NCI-H1930 (cell line): Measurements from ENCODE around the gene MBTD1.

Source experiments
- DNase-seq, 2 experiments: peaks; one replicate each; lab custom pipeline; 2025; lab: John Stamatoyannopoulos, UW

MBTD1 gene

DNA sequence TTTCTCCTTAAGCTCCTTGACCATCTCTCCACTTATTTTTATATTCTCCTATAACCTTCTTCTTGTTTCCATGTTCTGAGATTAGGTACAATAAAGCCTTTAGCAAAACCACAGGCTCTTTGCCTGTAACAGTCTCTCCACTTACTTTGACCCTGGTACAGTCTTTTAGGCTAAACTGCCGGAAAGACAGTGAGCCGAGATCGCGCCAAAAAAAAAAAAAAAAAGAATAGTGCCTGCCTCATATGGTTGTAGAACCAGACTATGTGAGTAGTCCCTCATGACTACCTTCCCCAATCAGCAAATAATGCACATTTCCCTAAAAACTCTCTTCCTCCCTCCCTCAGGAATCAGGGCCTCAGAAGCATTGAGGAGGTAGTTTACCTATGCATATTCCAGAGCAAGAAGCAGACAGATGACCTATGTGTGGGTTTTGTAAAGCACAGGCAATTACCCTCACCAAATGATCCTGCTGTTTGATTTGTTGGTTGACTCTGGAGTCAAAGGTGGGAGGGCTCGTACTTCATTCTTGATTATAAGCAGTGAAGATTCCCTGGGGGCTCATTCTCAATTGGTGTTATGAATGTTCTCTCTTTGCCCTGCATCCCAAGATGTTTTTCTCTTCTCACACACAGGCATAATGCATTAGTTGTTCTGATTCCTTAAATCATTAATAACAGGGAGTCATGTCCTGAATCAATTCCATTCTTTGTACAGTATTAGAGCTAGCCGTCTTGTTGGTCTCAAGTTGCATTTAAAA, 115.4 kb downstream of the MBTD1 start:
- DNase-seq, result peak; percentile 76 to 80

DNA sequence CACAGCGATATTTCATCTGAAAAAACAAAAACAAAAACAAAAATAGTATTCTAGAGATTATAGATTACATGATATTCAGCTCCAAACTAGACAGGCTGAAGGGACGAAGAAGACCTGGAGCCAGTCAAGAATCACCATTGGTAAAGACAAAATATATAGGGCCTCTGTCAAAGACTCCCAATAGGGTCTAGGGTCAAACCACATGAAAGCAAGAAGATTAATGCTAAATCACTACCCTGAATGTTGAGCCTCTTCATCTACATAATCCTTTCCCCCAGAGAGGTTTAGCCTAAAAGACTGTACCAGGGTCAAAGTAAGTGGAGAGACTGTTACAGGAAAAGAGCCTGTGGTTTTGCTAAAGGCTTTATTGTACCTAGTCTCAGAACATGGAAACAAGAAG, 117.3 kb downstream of the MBTD1 start:
- no peak for DNase-seq

DNA sequence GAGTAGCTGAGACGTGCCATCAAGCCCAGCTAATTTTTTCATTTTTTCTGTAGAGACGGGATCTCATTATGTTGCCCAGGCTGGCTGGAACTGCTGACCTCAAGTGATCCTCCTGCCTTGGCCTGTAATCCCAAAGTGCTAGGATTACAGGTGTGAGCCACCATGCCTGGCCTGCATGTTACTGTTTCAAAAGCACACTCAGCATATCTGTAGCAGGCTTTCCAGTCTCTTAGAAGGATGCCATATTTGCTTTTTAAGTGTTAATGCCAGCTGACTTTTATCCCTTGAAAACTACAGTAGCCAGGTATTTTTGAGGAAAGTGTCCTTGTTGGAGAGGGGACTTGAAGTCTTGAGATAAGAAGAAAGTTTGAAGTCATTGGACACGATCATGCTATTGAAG, 123.9 kb downstream of the MBTD1 start:
- DNase-seq, result no peak

DNA sequence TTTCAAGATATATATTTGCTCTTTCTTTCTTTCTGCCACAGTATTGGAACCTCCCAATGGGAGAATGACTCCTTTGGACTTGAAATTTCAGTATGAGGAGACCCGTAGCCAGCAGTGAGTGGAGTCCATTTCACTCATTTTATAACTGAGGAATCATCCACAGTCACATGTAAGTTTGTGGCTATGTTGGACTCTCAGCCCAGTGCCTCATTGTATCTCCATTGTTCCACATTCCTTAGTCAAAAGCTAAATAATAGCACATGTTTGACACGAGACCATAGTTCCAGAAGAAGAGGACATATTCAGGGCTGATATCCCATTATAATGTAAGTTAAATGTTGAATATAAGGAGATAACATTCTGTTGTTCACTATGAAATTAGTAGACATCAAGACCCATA, 126.5 kb downstream of the MBTD1 start:
- DNase-seq, result no peak

DNA sequence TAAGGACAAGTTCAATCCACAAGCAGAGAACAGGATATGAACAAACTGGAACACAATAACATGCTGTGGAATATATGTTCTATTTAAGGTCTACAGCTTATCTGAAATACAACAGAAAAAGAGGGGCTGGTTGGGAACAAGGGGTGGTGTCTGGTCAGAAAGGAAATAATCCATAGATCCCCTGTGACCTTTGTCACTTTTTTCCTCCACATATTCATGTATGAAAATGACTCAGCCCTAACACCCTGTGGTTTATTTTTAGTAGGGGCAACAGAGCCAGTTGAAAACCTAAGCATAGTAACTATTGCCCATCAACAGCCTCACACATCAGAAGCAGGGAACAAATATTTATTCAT, 126.9 kb downstream of the MBTD1 start:
- no peak for DNase-seq

- DNase-seq, result no peak
These were observed 131.8 kb downstream of the MBTD1 start for GRCh38 chr17:51128076-51128475.
